Fibroblast of lung (primary cell): Measurements from ENCODE around the gene FNDC11. TPM values are rescaled to one million over a fixed set of nuclear protein-coding genes. Genes with fewer than 3 reads are reported as not detected.

Source experiments
- DNase-seq, 2 donors: peaks; one replicate each; pipeline versions ENCODE4 v3.0.0 to v3.0.0-alpha.2; 2010; ENCODE audit warnings: low read depth in 2 of 2
- H2AFZ ChIP-seq: 2 replicates; pipeline ENCODE4 v1.5.1; 2012; ENCODE audit warnings: low read length, control low read depth, inconsistent platforms
- H3K27ac ChIP-seq: 2 replicates; pipeline ENCODE4 v1.5.1; 2011; ENCODE audit warnings: low read length, control low read depth; ENCODE audit not compliant: insufficient read depth
- H3K27me3 ChIP-seq: 2 replicates; pipeline ENCODE4 v1.5.1; 2011; ENCODE audit warnings: mild to moderate bottlenecking, low read length; ENCODE audit not compliant: control insufficient read depth, insufficient read depth
- H3K36me3 ChIP-seq: 2 replicates; pipeline ENCODE4 v1.5.1; 2011; ENCODE audit warnings: low read length; ENCODE audit not compliant: control insufficient read depth, insufficient read depth
- H3K4me1 ChIP-seq: 2 replicates; pipeline ENCODE4 v1.5.1; 2011; ENCODE audit warnings: low read length; ENCODE audit not compliant: control insufficient read depth, insufficient read depth; ENCODE audit errors: extremely low read depth
- H3K4me2 ChIP-seq: 2 replicates; pipeline ENCODE4 v1.5.1; 2011; ENCODE audit warnings: low read length, control low read depth; ENCODE audit not compliant: insufficient read depth; ENCODE audit errors: extremely low read depth
- H3K4me3 ChIP-seq, 4 experiments: fragments of 200-600 bp in 1 of 4; sonication (generic) in 1 of 4; replicated peaks in 1 of 4; 2 replicates each; pipeline ENCODE4 v1.5.1; 2011 to 2016; ENCODE audit warnings: low read length in 4 of 4, low read depth in 3 of 4, mild to moderate bottlenecking in 3 of 4, control low read depth in 2 of 4, inconsistent platforms in 1 of 4, mixed read lengths in 1 of 4; ENCODE audit not compliant: insufficient read depth in 1 of 4; ENCODE audit errors: control extremely low read depth in 1 of 4
- H3K79me2 ChIP-seq: 2 replicates; pipeline ENCODE4 v1.5.1; 2012; ENCODE audit warnings: mild to moderate bottlenecking, low read length, inconsistent platforms; ENCODE audit not compliant: control insufficient read depth, insufficient read depth
- H3K9ac ChIP-seq: 2 replicates; pipeline ENCODE4 v1.5.1; 2011; ENCODE audit warnings: mild to moderate bottlenecking, low read length, control low read depth; ENCODE audit not compliant: insufficient read depth
- H3K9me3 ChIP-seq: 2 replicates; pipeline ENCODE4 v1.5.1; 2012; ENCODE audit warnings: low read depth, low read length; ENCODE audit not compliant: control insufficient read depth, insufficient read depth
- H4K20me1 ChIP-seq: 2 replicates; pipeline ENCODE4 v1.5.1; 2011; ENCODE audit warnings: low read length; ENCODE audit not compliant: control insufficient read depth, insufficient read depth; ENCODE audit errors: extremely low read depth
- CTCF ChIP-seq, 2 donors: IDR thresholded peaks in 1 of 2; conservative IDR thresholded peaks in 1 of 2; 1 replicate in 1 of 2; 2 replicates in 1 of 2; pipeline ENCODE4 v1.5.1; 2011 to 2012; ENCODE audit warnings: low read length in 2 of 2, control low read depth in 1 of 2, inconsistent platforms in 1 of 2, low read depth in 1 of 2, mild to moderate bottlenecking in 1 of 2
- EZH2 ChIP-seq: IDR thresholded peaks from 2 replicates; pipeline ENCODE4 v1.5.1; 2012; ENCODE audit warnings: low read length, control low read depth, mild to moderate bottlenecking; ENCODE audit errors: missing control alignments
- polyA plus RNA-seq, 2 donors: library from polyadenylated mRNA; depleted of rRNA in 1 of 2; stranded (reverse) in 1 of 2; unstranded in 1 of 2; fragments of >200 nt; gene quantifications; 2 replicates each; pipeline ENCODE4 v1.2.1, GENCODE V29; 2011 to 2012; ENCODE audit warnings: missing spikeins in 1 of 2
- total RNA-seq: library from RNA; depleted of rRNA; stranded (reverse); fragments of >200 nt; gene quantifications from 2 replicates; pipeline ENCODE4 v1.2.1, GENCODE V29; 2014

FNDC11 gene
- total and polyA plus RNA-seq, 2 donors (not counting 1 experiment from before 2014, with no cell fraction given), result 0.22 to 1.7 TPM

DNA sequence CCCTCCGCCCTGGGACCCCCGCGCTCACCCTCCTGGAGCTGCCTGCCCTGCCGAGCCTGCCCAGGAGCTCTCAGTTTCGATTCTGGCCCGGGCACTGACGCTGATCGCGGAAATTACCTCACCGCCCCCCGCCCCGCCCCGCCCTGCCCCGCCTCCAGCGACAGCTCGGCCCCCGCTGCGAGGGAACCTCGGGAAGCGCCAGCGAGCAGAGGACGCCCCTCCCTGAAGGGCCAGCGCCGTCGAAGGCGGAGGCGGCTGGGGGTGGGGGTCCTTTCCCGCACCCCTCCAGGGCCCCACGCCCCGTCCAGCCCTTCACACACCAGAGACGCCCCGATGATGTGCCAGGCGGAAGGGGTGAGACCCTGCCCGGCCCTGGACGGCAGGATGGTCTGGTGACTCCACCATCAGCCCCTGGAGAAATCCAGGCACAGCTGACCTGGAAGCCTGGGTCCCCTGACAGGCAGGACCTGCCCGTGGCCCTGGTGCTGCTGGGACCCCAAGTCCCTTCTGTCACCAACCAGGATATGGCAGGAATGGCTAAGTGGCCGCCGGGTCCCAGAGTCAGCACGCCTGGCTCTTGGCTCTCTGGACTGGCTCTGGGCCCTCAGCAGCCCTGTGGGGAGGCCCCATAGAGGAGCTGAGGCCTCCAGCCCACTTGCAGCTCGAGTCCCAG, 20.3 kb downstream of the FNDC11 start, which contains the start of gene HELZ2:
Gene HELZ2, minus strand, starts transcription at position 84 of the 673 bp plus-strand sequence. CDS start 1,854 bp downstream, outside the sequence.
- Histone ChIP-seq H2AFZ (peak within 1 kb of the TSS; percentile 34), H3K4me1 (peaks cover 7% of the 10 kb centered on the region), H3K9me3 (no peaks in the 10 kb centered on the region), H3K27me3 (no peaks in the 10 kb centered on the region), H3K9ac (peak within 1 kb of the TSS; percentile 84), H3K79me2 (peaks cover 5% of the 10 kb centered on the region), H3K4me2 (peak within 1 kb of the TSS; percentile 99), H3K36me3 (peaks cover 3% of the 10 kb centered on the region), H3K4me3 (peak within 1 kb of the TSS; percentile 76 to 88 (median 84)), H3K27ac (peak within 1 kb of the TSS; percentile 83), H4K20me1 (no peaks in the 10 kb centered on the region)
- TF ChIP-seq CTCF (conservative IDR thresholded peaks at IDR 0.05 in 1 of 2, IDR thresholded peaks at IDR 0.05 in 1 of 2; ENCODE audit: low read depth in 1 of 2, low read length in 2 of 2), result no peak
- TF ChIP-seq EZH2, result no peak
- DNase-seq, result peak; percentile 47 to 53

- H3K4me1 ChIP-seq, result peaks cover 7% of the 10 kb centered on the region
- H4K20me1 ChIP-seq, result no peaks in the 10 kb centered on the region
- no peak overlapping the region for H2AFZ ChIP-seq
- TF ChIP-seq EZH2, result no peak
- TF ChIP-seq CTCF (conservative IDR thresholded peaks at IDR 0.05 in 1 of 2, IDR thresholded peaks at IDR 0.05 in 1 of 2; ENCODE audit: low read depth in 1 of 2, low read length in 2 of 2), result no peak
- H3K9ac ChIP-seq, result no peak overlapping the region
- H3K27ac ChIP-seq, result peak overlapping the region; percentile 64
- H3K4me3 ChIP-seq, result no peak overlapping the region
- peaks cover 3% of the 10 kb centered on the region for H3K36me3 ChIP-seq
- H3K4me2 ChIP-seq, result no peak overlapping the region
- H3K9me3 ChIP-seq, result no peaks in the 10 kb centered on the region
- DNase-seq, result peak in 1 of 2 donors; percentile 38
- peaks cover 3% of the 10 kb centered on the region for H3K27me3 ChIP-seq
- peaks cover 5% of the 10 kb centered on the region for H3K79me2 ChIP-seq
Measured at GRCh38 chr20:63574829-63575743, 21.1 kb downstream of the FNDC11 start.

DNA sequence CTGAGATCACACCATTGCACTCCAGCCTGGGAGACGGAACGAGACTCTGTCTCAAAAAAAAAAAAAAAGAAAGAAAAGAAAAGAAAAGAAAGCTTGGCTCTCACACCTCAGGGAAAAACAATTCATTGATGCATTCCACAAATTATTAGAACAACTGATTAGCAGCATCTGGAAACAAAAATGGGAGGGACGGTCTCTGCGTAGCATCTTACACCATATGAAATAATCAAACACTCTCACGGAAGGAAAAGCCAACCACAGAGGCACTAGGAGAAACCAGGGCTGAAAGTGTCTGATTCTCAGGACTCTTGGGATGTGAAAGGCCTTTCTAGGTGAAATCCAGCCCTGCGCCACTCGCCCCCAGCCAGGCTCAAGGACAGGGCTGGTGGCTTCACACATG, 22.4 kb downstream of the FNDC11 start:
- Histone ChIP-seq H3K27me3 (peaks cover 3% of the 10 kb centered on the region), H3K9ac (no peak overlapping the region), H3K9me3 (no peaks in the 10 kb centered on the region), H3K4me3 (no peak overlapping the region), H3K27ac (no peak overlapping the region), H4K20me1 (no peaks in the 10 kb centered on the region), H3K4me2 (no peak overlapping the region), H2AFZ (no peak overlapping the region), H3K79me2 (peaks cover 5% of the 10 kb centered on the region), H3K4me1 (peaks cover 7% of the 10 kb centered on the region), H3K36me3 (peaks cover 3% of the 10 kb centered on the region)
- no peak for DNase-seq
- TF ChIP-seq EZH2, result no peak
